HepG2 (cell line): Measurements from ENCODE around the gene SEMA3F. TPM values are rescaled to one million over a fixed set of nuclear protein-coding genes. Genes with fewer than 3 reads are reported as not detected.

Source experiments
- AHDC1 ChIP-seq: sonication (generic); formaldehyde crosslinking; IDR thresholded peaks from 2 replicates; pipeline ENCODE4 v1.5.1; 2020; ENCODE audit warnings: mild to moderate bottlenecking, missing genetic modification reagents, borderline replicate concordance
- ARID3A ChIP-seq: IDR thresholded peaks from 2 replicates; pipeline ENCODE4 v1.6.1; 2012; ENCODE audit warnings: low read depth, low read length, improper control_type of control experiment
- ATM ChIP-seq: fragments of 450-650 bp; IDR thresholded peaks from 2 replicates; pipeline ENCODE4 v1.7.1; 2017; ENCODE audit warnings: mild to moderate bottlenecking, borderline replicate concordance
- DRAP1 ChIP-seq: IDR thresholded peaks from 2 replicates; pipeline ENCODE4 v1.6.1; 2016; ENCODE audit warnings: missing genetic modification reagents, missing compliant biosample characterization
- GPBP1L1 ChIP-seq: sonication (generic); formaldehyde crosslinking; IDR thresholded peaks from 2 replicates; pipeline ENCODE4 v1.5.0; 2020; ENCODE audit warnings: mild to moderate bottlenecking, missing genetic modification reagents
- HDAC2 ChIP-seq: sonication (generic); formaldehyde crosslinking; IDR thresholded peaks from 2 replicates; pipeline ENCODE4 v1.4.0; 2020; ENCODE audit warnings: missing genetic modification reagents
- KLF9 ChIP-seq: IDR thresholded peaks from 2 replicates; pipeline ENCODE4 v1.6.1; 2016; ENCODE audit warnings: low read depth
- SSRP1 ChIP-seq: IDR thresholded peaks from 2 replicates; pipeline ENCODE4 v1.6.1; 2016; ENCODE audit warnings: control low read depth
- STAG1 ChIP-seq: sonication (generic); formaldehyde crosslinking; IDR thresholded peaks from 2 replicates; pipeline ENCODE4 v1.4.0; 2020; ENCODE audit warnings: missing genetic modification reagents
- U2AF1 ChIP-seq: fragments of 200-400 bp; formaldehyde crosslinking; optimal IDR thresholded peaks from 2 replicates; pipeline ENCODE3; 2017; ENCODE audit warnings: mild to moderate bottlenecking, low read depth, low read length
- YEATS2 ChIP-seq: sonication (generic); formaldehyde crosslinking; IDR thresholded peaks from 2 replicates; pipeline ENCODE4 v1.4.0; 2020; ENCODE audit warnings: missing genetic modification reagents, borderline replicate concordance
- ZFP36L2 ChIP-seq: sonication (generic); formaldehyde crosslinking; IDR thresholded peaks from 2 replicates; pipeline ENCODE4 v1.4.0; 2020; ENCODE audit warnings: missing genetic modification reagents
- ZNF225 ChIP-seq: sonication (generic); formaldehyde crosslinking; IDR thresholded peaks from 2 replicates; pipeline ENCODE4 v1.4.0; 2020; ENCODE audit warnings: mild to moderate bottlenecking, missing genetic modification reagents
- ZNF280B ChIP-seq: sonication (generic); formaldehyde crosslinking; IDR thresholded peaks from 2 replicates; pipeline ENCODE4 v1.5.0; 2020; ENCODE audit warnings: missing genetic modification reagents, mild to moderate bottlenecking, borderline replicate concordance
- ZNF639 ChIP-seq: conservative IDR thresholded peaks from 2 replicates; pipeline ENCODE4 v1.6.1; 2018; ENCODE audit warnings: missing genetic modification reagents
- ZNF776 ChIP-seq: sonication (generic); formaldehyde crosslinking; IDR thresholded peaks from 2 replicates; pipeline ENCODE4 v1.4.0; 2020; ENCODE audit warnings: mild to moderate bottlenecking, missing genetic modification reagents
- ZNF83 ChIP-seq: sonication (generic); formaldehyde crosslinking; IDR thresholded peaks from 2 replicates; pipeline ENCODE4 v1.4.0; 2020; ENCODE audit warnings: missing genetic modification reagents, mild to moderate bottlenecking, borderline replicate concordance
- polyA plus RNA-seq, 8 experiments: library from polyadenylated mRNA; depleted of rRNA in 3 of 8; stranded (reverse) in 7 of 8; unstranded in 1 of 8; fragments of >200 nt; fragmentation: Illumina TruSeq in 4 of 8; extraction: Trizol in 4 of 8; gene quantifications; 2 replicates each; pipeline versions ENCODE4 v1.2.1 to v1.2.3, GENCODE V29; 2011 to 2016; ENCODE audit warnings: low read depth in 4 of 8, missing spikeins in 1 of 8, mixed read lengths in 1 of 8; ENCODE audit not compliant: insufficient read depth in 1 of 8
- total RNA-seq, 5 experiments: library from RNA; depleted of rRNA; stranded (reverse); fragments of >200 nt; fragmentation: Illumina TruSeq; extraction: Trizol; gene quantifications; 2 replicates each; pipeline ENCODE4 v1.2.3, GENCODE V29; 2016; ENCODE audit warnings: low read depth in 1 of 5

SEMA3F gene
- total and polyA plus RNA-seq, 2 of the 13 experiments (the other 11 are each of a cell fraction or from before 2014, with no cell fraction given), result 7.6 to 17.2 TPM

GRCh38 chr3:50171540-50172301, 16.6 kb downstream of the SEMA3F start (continued):
- TF ChIP-seq DRAP1 (CRISPR knock-in tag) (peak; percentile 69), ZNF280B (CRISPR knock-in tag) (peak; percentile 82; the same call in 1 of the 2 replicates), ARID3A (no peak), SSRP1 (CRISPR knock-in tag) (0 out of 2 replicates have a peak, but pooled peaks have one; percentile 35), ZNF225 (CRISPR knock-in tag) (no peak), STAG1 (CRISPR knock-in tag) (0 out of 2 replicates have a peak, but pooled peaks have one; percentile 14), ZNF776 (CRISPR knock-in tag) (no peak), ZNF639 (CRISPR knock-in tag) (peak; percentile 84), GPBP1L1 (CRISPR knock-in tag) (no peak), KLF9 (CRISPR knock-in tag) (peak; percentile 69; the same call in 1 of the 2 replicates), ZFP36L2 (CRISPR knock-in tag) (0 out of 2 replicates have a peak, but pooled peaks have one; percentile 47), ZNF83 (CRISPR knock-in tag) (no peak), U2AF1 (no peak), HDAC2 (CRISPR knock-in tag) (peak; percentile 99), AHDC1 (CRISPR knock-in tag) (peak; percentile 86), YEATS2 (CRISPR knock-in tag) (peak; percentile 58; the same call in 1 of the 2 replicates), ATM (no peak)
